Loucy (cell line): ENCODE measurements around the gene WRAP73.

Source experiments
- H2AFZ ChIP-seq: fragments of 200-600 bp; sonication (generic); 2 replicates; pipeline ENCODE4 v1.6.0; 2016; ENCODE audit warnings: antibody characterized with exemption, mild to moderate bottlenecking, low read length, moderate library complexity
- H3F3A ChIP-seq: fragments of 200-600 bp; 2 replicates; pipeline ENCODE4 v1.6.0; 2016; ENCODE audit warnings: antibody characterized with exemption, low read depth, mild to moderate bottlenecking
- H3K27me3 ChIP-seq: fragments of 200-600 bp; sonication (generic); 2 replicates; pipeline ENCODE4 v1.6.1; 2014; ENCODE audit warnings: low read length, mild to moderate bottlenecking; ENCODE audit not compliant: insufficient read depth, poor library complexity, severe bottlenecking
- H3K36me3 ChIP-seq: fragments of 200-600 bp; sonication (generic); 2 replicates; pipeline ENCODE4 v1.6.1; 2016; ENCODE audit warnings: low read length; ENCODE audit not compliant: insufficient read depth
- H3K4me1 ChIP-seq: fragments of 200-600 bp; sonication (generic); 2 replicates; pipeline ENCODE4 v1.5.1; 2014; ENCODE audit warnings: low read length, mild to moderate bottlenecking; ENCODE audit not compliant: insufficient read depth, poor library complexity, severe bottlenecking
- H3K4me2 ChIP-seq: fragments of 200-600 bp; sonication (generic); 2 replicates; pipeline ENCODE4 v1.6.0; 2014; ENCODE audit warnings: antibody characterized with exemption, low read length, low read depth, mild to moderate bottlenecking; ENCODE audit not compliant: poor library complexity, severe bottlenecking
- H3K4me3 ChIP-seq: fragments of 200-600 bp; sonication (generic); 2 replicates; pipeline ENCODE4 v1.5.1; 2014; ENCODE audit warnings: low read length, mild to moderate bottlenecking, mixed read lengths; ENCODE audit not compliant: poor library complexity, severe bottlenecking
- H3K79me2 ChIP-seq: fragments of 200-600 bp; sonication (generic); 2 replicates; pipeline ENCODE4 v1.6.1; 2014; ENCODE audit warnings: low read length; ENCODE audit not compliant: insufficient read depth
- H3K9ac ChIP-seq: fragments of 200-600 bp; sonication (generic); 2 replicates; pipeline ENCODE4 v1.6.0; 2014; ENCODE audit warnings: mild to moderate bottlenecking, low read depth, low read length, moderate library complexity; ENCODE audit not compliant: poor library complexity, severe bottlenecking
- H3K9me2 ChIP-seq: fragments of 200-600 bp; sonication (generic); replicated peaks from 2 replicates; pipeline ENCODE4 v1.6.1; 2016; ENCODE audit warnings: low read depth, low read length, mixed read lengths
- H3K9me3 ChIP-seq: fragments of 200-600 bp; sonication (generic); 2 replicates; pipeline ENCODE4 v1.6.1; 2014; ENCODE audit warnings: mild to moderate bottlenecking, antibody characterized with exemption, low read length, low read depth; ENCODE audit not compliant: insufficient read depth
- H4K20me1 ChIP-seq: fragments of 200-600 bp; sonication (generic); 2 replicates; pipeline ENCODE4 v1.6.0; 2014; ENCODE audit warnings: antibody characterized with exemption, low read length, mild to moderate bottlenecking; ENCODE audit not compliant: insufficient read depth, poor library complexity, severe bottlenecking
- CTCF ChIP-seq: fragments of 200-600 bp; sonication (generic); conservative IDR thresholded peaks from 2 replicates; pipeline ENCODE4 v1.5.1; 2014; ENCODE audit warnings: mild to moderate bottlenecking, antibody characterized with exemption, low read length
- EZH2phosphoT487 ChIP-seq: fragments of 200-600 bp; IDR thresholded peaks from 2 replicates; pipeline ENCODE4 v1.6.1; 2018; ENCODE audit warnings: antibody characterized with exemption, mild to moderate bottlenecking, moderate library complexity, borderline replicate concordance

Gene WRAP73

GRCh38 chr1:3669971-3670431, 20.1 kb upstream of the WRAP73 start:
- Histone ChIP-seq H3K9me3 (no peaks in the 10 kb centered on the region), H3K9me2 (no peaks in the 10 kb centered on the region), H3F3A (no peaks in the 10 kb centered on the region), H3K4me2 (no peak overlapping the region), H3K4me3 (no peak overlapping the region), H3K4me1 (no peaks in the 10 kb centered on the region), H3K36me3 (no peaks in the 10 kb centered on the region), H3K27me3 (no peaks in the 10 kb centered on the region), H3K79me2 (no peaks in the 10 kb centered on the region), H2AFZ (no peak overlapping the region), H3K9ac (no peak overlapping the region), H4K20me1 (no peaks in the 10 kb centered on the region)
- TF ChIP-seq CTCF (no peak), EZH2phosphoT487 (no peak)

GRCh38 chr1:3669421-3669821, 19.5 kb upstream of the WRAP73 start:
- Histone ChIP-seq H3K79me2 (no peaks in the 10 kb centered on the region), H2AFZ (no peak overlapping the region), H3K4me2 (no peak overlapping the region), H3F3A (no peaks in the 10 kb centered on the region), H3K9ac (no peak overlapping the region), H3K36me3 (no peaks in the 10 kb centered on the region), H3K9me2 (no peaks in the 10 kb centered on the region), H4K20me1 (no peaks in the 10 kb centered on the region), H3K4me1 (peaks cover 2% of the 10 kb centered on the region), H3K9me3 (no peaks in the 10 kb centered on the region), H3K4me3 (no peak overlapping the region), H3K27me3 (no peaks in the 10 kb centered on the region)
- no peak for TF ChIP-seq EZH2phosphoT487
- TF ChIP-seq CTCF, result no peak

- H3K4me1 ChIP-seq, result peaks cover 8% of the 10 kb centered on the region
- no peaks in the 10 kb centered on the region for H3K79me2 ChIP-seq
- no peaks in the 10 kb centered on the region for H3K9me2 ChIP-seq
- no peaks in the 10 kb centered on the region for H3K27me3 ChIP-seq
- no peaks in the 10 kb centered on the region for H3K9me3 ChIP-seq
- H2AFZ ChIP-seq, result no peak overlapping the region
- no peak for TF ChIP-seq EZH2phosphoT487
- TF ChIP-seq CTCF, result no peak
- H3K9ac ChIP-seq, result no peak overlapping the region
- H4K20me1 ChIP-seq, result no peaks in the 10 kb centered on the region
- no peaks in the 10 kb centered on the region for H3F3A ChIP-seq
- H3K4me2 ChIP-seq, result no peak overlapping the region
- H3K4me3 ChIP-seq, result no peak overlapping the region
- no peaks in the 10 kb centered on the region for H3K36me3 ChIP-seq
These were observed 18.8 kb upstream of the WRAP73 start for GRCh38 chr1:3668585-3669300.
